Measurements from ENCODE around the gene GNS.

GNS gene

DNA sequence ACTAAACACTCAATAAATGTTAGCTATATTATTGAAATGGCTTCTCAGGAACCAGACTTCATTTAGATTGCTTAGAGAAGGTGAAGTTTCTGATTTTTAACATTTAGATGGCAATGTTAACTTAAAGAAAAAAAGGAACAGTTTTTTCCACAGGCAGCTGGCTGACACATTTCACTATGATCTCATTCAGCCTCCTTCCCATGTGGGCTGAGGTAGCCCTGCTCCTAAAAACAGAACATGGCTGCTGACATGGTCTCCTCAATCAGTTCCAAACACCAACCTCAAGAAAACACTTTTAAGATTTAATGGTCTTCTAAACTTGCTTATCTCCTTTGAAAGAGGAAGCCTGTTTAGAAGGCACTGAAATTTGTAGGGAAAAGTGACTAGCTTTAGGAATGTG lies 23.8 kb downstream of the GNS start:
- no peak for DNase-seq (ENCODE audit: low read depth)

DNA sequence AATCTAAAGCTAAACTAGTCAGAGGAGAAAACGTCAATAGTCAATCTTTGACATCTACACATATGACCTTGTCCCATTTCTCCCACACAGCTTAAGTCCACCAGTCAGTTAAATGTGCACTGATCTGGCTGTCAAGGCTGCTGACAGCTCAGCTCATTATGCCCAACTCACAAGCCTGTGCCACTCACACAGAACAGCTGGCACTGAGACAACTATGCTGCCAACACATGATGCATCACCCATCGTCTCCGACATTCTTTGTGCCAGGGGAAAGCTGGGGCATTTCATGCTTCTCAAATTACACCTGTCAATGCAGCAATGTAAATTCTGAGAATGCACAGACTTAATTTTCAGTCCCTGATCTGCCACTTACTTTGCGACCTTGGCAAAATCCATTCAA lies 25.3 kb downstream of the GNS start:
- no peak for DNase-seq (ENCODE audit: low read depth)

DNA sequence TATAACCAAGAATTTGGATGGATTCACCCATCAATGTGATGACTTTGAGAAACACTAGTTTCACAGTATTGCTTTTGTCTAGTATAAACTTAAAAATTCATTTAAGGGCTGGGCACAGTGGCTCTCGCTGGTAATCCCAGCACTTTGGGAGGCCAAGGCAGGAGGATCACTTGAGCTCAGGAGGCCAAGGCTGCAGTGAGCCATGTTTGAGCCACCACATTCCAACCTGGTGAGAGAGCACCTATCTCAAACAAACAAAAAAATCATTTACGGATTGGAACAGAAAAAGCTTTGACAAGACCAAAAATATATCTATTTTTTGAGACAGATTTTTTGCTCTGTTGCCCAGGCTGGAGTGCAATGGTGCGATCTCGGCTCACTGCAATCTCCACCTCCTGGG lies 27.5 kb downstream of the GNS start:
- DNase-seq (ENCODE audit: low read depth) = no peak

DNA sequence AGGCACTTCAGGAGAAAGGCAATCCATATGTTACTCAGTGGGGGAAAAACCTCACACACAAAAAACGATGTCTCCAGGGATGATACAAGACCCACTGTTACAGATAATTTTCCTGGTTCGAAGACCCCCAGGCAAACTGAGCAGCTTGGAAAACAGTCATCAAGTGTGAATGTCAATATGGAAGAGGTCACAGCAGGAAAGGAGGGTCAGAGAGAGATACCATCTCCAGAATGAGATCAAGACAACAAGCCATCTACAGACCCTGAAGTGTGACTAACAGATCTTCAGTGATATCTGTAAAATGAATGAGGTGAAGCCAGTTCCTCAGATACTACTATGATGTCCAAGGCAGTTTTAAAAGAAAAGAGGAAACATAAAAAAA lies 28.6 kb downstream of the GNS start:
- no peak for DNase-seq (ENCODE audit: low read depth)

DNA sequence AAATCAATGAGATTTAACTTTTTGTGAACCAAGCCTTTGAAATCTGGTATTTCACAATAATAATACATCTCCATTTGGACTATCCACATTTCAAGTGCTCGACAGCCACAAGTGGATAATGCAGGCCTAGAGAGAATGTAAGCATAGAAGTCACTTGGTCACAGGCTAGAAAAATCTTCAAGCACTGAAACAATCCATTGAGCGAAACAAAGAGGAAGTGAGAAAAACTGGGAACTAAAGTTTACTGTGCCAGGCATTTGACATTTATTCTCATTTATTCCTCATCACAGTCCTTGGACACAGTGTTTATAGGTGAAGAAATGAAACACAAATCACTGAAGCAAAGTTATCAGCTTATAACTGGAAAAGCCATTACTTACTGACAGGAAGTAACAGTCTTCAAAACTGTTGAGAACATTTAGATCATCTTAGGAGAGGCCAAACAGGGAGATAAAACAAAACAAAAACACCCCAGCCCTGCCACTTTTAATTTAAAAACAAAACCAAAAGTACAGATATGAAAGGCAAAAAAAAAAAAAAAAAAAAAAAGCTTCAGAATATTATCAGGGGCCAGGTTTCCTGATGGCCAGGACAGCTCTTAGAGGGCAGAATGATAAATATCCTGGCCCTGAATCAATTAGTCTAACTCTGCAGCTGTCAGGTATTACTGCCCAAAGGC lies 29.2 kb downstream of the GNS start:
- no peak for DNase-seq (ENCODE audit: low read depth)

- no peak for DNase-seq (ENCODE audit: low read depth)
Measured at GRCh38 chr12:64724201-64724745, 34.9 kb downstream of the GNS start.

- DNase-seq (ENCODE audit: low read depth) = no peak
Measured at GRCh38 chr12:64723630-64724029, 35.6 kb downstream of the GNS start.

- no peak for DNase-seq (ENCODE audit: low read depth)
Measured at GRCh38 chr12:64722835-64723234, 36.4 kb downstream of the GNS start.

DNA sequence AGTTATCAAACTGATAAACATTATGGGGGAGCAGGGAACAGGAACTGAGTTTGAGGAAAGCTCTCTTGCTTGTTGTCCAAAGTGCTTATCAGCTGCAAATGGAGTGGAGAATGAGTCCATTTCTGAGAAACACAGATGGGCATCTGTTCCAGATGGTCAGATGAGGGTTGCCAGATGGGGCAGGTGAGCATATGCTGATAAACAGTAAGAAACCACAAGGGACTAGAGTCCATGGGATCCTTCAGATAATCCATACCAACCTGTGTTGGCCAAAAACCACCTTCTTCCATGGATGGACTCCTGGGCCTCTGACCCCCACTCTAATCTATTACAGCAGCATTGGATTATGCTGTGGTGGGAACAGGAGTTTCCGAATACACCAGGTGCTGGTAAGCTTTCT lies 38.3 kb downstream of the GNS start:
- DNase-seq (ENCODE audit: low read depth) = no peak

DNA sequence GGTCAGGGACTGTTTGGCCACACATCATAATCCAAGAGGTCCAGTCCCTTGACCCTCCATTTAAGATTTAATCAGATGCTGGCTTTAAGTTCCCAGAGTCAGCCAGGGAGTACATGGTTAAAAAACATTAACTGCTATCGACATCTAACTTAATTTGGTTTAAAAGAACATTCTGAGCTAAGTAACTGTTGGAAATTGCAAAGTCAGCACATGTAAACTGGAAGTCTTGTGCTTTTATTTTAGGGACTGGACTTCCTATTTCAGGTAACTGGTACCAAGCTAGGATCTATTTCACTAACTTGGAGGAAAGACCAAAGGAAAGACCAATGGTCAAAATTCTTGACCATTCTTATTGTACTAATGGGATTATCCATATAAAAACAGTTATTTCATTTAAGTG lies 40.6 kb downstream of the GNS start:
- DNase-seq (ENCODE audit: low read depth) = no peak

- DNase-seq (ENCODE audit: low read depth) = no peak
Measured at GRCh38 chr12:64716839-64717455, 42.3 kb downstream of the GNS start.

- no peak for DNase-seq (ENCODE audit: low read depth)
Measured at GRCh38 chr12:64716371-64716770, 42.8 kb downstream of the GNS start.

GRCh38 chr12:64714551-64714968 lies 44.6 kb downstream of the GNS start:
- DNase-seq (ENCODE audit: low read depth) = peak; percentile 11

GRCh38 chr12:64713376-64713775 lies 45.8 kb downstream of the GNS start:
- DNase-seq (ENCODE audit: low read depth) = no peak

GRCh38 chr12:64709429-64709828 lies 49.8 kb downstream of the GNS start:
- DNase-seq (ENCODE audit: low read depth) = no peak

DNA sequence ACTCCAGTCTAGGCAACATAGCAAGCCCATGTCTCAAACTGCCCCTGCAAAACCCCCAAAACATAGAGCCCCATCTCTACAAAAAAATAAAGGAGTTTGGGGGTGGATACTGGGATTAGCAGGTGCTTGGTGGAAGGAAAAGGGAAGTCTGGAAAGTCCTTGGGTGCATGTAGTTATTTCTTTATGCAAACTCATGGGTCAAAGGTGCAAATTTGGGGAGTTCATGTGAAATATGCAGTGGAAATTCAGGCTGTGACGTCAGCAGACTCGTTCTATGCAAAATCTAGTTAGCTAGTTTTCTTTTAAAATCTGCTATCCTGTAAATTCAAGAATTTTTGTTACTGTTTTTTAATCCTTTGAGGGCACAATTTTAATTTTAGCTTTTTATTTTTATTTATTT lies 51.3 kb downstream of the GNS start:
- DNase-seq (ENCODE audit: low read depth) = no peak

DNA sequence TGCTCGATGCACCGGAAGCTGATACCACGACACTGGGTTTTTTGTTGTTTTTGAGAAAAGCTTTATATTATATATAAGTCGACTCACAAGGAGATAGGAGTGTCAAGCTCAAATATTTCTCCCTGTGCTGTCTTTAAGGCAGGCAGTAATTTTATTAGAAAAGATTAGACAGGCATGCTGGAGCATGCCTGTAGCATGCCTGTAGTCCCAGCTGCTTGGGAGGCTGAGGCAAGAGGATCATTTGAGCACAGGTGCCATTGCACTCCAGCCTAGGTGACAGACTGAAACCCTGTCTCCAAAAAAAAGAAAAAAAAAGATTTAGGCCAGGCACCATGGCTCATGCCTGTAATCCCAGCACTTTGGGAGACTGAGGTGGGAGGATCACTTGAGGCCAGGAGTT lies 51.8 kb downstream of the GNS start:
- DNase-seq (ENCODE audit: low read depth) = no peak

DNA sequence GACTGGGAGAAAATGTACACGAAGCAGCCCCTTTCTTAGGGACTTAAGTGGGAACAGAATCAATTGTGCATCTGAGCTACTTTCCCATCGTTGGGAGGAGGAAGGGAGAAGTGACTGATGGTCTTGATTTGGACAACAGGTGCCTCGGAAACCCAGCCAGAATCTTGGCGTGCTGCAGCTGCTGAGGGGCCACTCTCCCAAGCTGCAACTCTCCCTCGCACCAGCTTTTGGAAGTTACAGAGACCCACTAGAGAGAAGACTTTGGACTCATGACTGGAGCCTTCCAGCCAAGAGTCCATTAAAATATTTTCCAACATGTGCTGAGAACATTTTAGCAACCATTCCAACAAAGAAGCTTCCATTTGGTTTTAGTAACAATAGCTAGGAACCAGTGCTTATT lies 52.3 kb downstream of the GNS start:
- no peak for DNase-seq (ENCODE audit: low read depth)

DNA sequence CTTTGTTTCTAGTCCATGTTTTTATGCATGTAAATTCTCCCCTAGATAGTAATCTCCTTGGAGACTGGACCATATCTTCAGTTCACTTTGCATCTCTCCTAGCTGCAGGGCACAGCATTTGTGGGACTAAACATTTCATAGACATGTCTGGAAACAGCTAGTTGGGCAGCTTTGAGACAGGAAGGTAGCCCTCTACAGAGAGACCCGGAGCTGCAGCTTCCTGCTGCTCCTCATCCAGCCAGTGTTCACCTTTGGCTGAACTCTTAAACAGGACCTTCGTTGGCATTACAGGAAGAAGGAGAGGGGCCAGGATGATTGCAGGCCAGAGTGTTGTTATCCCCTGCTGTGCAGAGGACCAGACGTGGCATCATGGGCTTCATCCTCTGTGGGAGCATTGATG lies 52.9 kb downstream of the GNS start:
- no peak for DNase-seq (ENCODE audit: low read depth)

DNA sequence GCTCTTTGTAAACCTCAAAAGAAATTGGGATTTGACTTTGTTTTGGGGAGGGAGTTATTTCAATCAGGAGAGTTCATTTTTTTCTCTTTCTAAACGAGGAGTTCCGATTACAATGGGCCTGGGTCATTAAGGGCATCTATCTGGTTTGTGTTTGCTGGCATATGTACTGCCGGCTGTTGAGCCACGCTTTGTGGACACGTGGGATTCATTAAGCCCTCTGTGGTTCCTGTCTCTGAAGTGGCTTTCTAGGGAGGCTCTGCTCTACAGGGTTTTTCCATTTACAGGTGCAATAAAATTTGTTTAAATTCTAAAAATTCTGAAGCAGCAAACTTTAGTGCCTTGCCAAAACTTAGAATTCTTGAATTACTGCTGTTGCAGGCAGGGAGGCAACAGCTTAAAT lies 57.9 kb downstream of the GNS start:
- DNase-seq (ENCODE audit: low read depth) = no peak

GRCh38 chr12:64700532-64700931 lies 58.7 kb downstream of the GNS start:
- DNase-seq (ENCODE audit: low read depth) = no peak

DNA sequence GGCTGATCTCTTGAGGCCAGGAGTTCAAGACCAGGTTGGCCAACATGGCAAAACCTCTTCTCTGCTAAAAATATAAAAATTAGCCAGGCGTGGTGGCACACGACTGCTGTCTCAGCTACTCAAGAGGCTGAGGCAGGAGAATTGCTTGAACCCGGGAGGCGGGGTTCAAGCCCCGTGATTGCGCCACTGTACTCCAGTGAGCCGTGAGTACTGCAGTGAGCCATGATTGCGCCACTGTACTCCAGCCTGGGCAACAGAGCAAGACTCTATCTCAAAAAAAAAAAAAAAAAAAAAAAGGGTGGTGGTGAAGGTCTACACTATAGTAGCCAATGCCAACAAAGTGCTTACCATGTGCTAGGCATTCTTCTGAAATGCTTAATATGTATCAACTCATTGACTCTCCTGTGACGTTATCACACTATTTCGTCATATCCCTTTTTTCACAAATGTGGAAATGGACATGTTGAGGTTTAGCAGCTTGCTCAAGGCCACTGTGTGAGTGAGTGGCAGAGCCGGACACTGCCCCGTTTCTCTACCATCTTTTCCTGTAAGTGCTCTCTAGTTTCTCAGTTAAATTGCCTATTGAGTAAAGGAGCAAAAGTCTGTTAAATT lies 59.6 kb downstream of the GNS start:
- no peak for DNase-seq (ENCODE audit: low read depth)

DNA sequence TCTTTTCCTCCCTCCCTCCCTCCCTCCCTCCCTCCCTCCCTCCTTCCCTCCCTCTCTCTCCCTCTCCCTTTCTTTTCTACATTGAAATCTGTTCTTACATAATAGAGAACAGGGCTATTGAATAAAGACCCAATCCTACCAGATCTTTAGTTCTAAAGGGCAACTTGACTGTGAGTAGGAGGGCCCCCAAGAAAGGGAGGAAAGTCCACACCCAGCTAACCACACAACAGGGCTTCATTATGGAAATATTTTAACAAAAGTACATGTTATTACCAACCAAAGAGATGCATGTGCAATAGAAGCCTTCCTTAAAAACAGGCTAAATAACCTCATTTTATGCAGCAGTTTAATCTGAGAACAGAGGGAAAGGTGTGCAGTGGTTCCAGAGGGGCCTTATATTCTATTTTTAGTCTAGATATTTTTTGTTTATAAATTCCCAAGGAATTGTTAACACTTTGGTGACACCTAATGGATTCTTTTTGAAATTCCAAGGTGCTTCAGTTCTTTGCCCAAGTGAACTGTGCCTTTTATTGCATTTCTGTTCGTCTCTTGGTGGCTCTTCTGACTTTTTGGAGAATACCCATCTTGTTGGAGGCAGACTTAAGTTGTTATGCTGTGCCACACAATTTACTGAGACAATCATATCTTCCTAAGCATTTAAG lies 63.0 kb downstream of the GNS start:
- DNase-seq (ENCODE audit: low read depth) = no peak

All from stimulated activated CD8-positive, alpha-beta memory T cell treated with anti-CD3 and anti-CD28 coated beads, Interleukin-4, amount 100 ng/mL, for 24 hours (primary cell).